HEK293 (cell line): Measurements from ENCODE around the gene MYO5C.

Experiments used
- MYNN ChIP-seq: fragments of 450-650 bp; formaldehyde crosslinking; IDR thresholded peaks from 2 replicates; pipeline ENCODE4 v1.5.1; 2016; ENCODE audit warnings: missing biosample characterization, missing genetic modification characterization, borderline replicate concordance
- YY1 ChIP-seq: fragments of 450-650 bp; formaldehyde crosslinking; IDR thresholded peaks from 2 replicates; pipeline ENCODE4 v1.5.1; 2018; ENCODE audit warnings: missing biosample characterization, missing genetic modification characterization
- ZBTB20 ChIP-seq: fragments of 450-650 bp; formaldehyde crosslinking; IDR thresholded peaks from 2 replicates; pipeline ENCODE4 v1.5.1; 2016; ENCODE audit warnings: missing biosample characterization, missing genetic modification characterization
- ZNF335 ChIP-seq: fragments of 450-650 bp; formaldehyde crosslinking; conservative IDR thresholded peaks from 2 replicates; pipeline ENCODE4 v1.5.1; 2016; ENCODE audit warnings: missing biosample characterization, missing genetic modification characterization
- ZNF558 ChIP-seq: fragments of 450-650 bp; formaldehyde crosslinking; IDR thresholded peaks from 2 replicates; pipeline ENCODE4 v1.5.1; 2016; ENCODE audit warnings: missing biosample characterization, missing genetic modification characterization
- ZXDB ChIP-seq: fragments of 450-650 bp; formaldehyde crosslinking; IDR thresholded peaks from 2 replicates; pipeline ENCODE4 v1.5.1; 2016; ENCODE audit warnings: missing biosample characterization, missing genetic modification characterization
- TF ChIP-seq, protein P1 (sequence below): fragments of 450-650 bp; formaldehyde crosslinking; IDR thresholded peaks from 2 replicates; pipeline ENCODE4 v1.5.1; 2016; ENCODE audit warnings: missing biosample characterization, missing genetic modification characterization
- TF ChIP-seq, protein P2 (sequence below): fragments of 450-650 bp; formaldehyde crosslinking; IDR thresholded peaks from 2 replicates; pipeline ENCODE4 v1.5.1; 2016; ENCODE audit warnings: missing biosample characterization, missing genetic modification characterization, low read depth
- TF ChIP-seq, protein P3 (sequence below): fragments of 450-650 bp; formaldehyde crosslinking; IDR thresholded peaks from 2 replicates; pipeline ENCODE4 v1.5.1; 2016; ENCODE audit warnings: missing biosample characterization, missing genetic modification characterization
- TF ChIP-seq, protein P4 (sequence below): fragments of 450-650 bp; formaldehyde crosslinking; optimal IDR thresholded peaks from 2 replicates; pipeline ENCODE3; 2016; ENCODE audit warnings: missing biosample characterization, mild to moderate bottlenecking, missing genetic modification characterization
- TF ChIP-seq, protein P5 (sequence below): fragments of 450-650 bp; formaldehyde crosslinking; IDR thresholded peaks from 2 replicates; pipeline ENCODE4 v1.5.1; 2017; ENCODE audit warnings: missing biosample characterization, missing genetic modification characterization

DNA sequence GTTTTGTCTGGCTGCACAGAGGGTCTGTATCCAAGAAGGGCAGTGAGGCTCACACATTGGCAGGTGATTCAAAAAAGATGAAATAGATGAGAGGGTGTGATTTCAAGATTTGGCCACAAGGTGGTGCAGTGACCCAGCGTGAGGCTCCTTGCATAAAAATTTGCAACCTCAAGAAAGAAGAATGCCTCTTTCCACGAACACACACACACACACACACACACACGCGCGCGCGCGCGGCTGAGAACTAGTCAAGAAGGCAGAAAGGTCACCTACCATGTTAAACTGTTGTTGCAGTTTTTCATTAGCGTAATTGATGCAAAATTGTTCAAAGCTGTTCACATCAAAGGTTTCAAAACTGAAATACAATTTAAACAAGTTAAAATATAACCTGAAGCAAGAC lies 39.2 kb downstream of the MYO5C start:
- TF ChIP-seq, protein P1, sequence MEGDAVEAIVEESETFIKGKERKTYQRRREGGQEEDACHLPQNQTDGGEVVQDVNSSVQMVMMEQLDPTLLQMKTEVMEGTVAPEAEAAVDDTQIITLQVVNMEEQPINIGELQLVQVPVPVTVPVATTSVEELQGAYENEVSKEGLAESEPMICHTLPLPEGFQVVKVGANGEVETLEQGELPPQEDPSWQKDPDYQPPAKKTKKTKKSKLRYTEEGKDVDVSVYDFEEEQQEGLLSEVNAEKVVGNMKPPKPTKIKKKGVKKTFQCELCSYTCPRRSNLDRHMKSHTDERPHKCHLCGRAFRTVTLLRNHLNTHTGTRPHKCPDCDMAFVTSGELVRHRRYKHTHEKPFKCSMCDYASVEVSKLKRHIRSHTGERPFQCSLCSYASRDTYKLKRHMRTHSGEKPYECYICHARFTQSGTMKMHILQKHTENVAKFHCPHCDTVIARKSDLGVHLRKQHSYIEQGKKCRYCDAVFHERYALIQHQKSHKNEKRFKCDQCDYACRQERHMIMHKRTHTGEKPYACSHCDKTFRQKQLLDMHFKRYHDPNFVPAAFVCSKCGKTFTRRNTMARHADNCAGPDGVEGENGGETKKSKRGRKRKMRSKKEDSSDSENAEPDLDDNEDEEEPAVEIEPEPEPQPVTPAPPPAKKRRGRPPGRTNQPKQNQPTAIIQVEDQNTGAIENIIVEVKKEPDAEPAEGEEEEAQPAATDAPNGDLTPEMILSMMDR (tag by site-specific recombination) = peak; percentile 23; the same call in 1 of the 2 replicates
- TF ChIP-seq, protein P2, sequence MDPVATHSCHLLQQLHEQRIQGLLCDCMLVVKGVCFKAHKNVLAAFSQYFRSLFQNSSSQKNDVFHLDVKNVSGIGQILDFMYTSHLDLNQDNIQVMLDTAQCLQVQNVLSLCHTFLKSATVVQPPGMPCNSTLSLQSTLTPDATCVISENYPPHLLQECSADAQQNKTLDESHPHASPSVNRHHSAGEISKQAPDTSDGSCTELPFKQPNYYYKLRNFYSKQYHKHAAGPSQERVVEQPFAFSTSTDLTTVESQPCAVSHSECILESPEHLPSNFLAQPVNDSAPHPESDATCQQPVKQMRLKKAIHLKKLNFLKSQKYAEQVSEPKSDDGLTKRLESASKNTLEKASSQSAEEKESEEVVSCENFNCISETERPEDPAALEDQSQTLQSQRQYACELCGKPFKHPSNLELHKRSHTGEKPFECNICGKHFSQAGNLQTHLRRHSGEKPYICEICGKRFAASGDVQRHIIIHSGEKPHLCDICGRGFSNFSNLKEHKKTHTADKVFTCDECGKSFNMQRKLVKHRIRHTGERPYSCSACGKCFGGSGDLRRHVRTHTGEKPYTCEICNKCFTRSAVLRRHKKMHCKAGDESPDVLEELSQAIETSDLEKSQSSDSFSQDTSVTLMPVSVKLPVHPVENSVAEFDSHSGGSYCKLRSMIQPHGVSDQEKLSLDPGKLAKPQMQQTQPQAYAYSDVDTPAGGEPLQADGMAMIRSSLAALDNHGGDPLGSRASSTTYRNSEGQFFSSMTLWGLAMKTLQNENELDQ (tag by site-specific recombination) = no peak
- TF ChIP-seq, protein P3, sequence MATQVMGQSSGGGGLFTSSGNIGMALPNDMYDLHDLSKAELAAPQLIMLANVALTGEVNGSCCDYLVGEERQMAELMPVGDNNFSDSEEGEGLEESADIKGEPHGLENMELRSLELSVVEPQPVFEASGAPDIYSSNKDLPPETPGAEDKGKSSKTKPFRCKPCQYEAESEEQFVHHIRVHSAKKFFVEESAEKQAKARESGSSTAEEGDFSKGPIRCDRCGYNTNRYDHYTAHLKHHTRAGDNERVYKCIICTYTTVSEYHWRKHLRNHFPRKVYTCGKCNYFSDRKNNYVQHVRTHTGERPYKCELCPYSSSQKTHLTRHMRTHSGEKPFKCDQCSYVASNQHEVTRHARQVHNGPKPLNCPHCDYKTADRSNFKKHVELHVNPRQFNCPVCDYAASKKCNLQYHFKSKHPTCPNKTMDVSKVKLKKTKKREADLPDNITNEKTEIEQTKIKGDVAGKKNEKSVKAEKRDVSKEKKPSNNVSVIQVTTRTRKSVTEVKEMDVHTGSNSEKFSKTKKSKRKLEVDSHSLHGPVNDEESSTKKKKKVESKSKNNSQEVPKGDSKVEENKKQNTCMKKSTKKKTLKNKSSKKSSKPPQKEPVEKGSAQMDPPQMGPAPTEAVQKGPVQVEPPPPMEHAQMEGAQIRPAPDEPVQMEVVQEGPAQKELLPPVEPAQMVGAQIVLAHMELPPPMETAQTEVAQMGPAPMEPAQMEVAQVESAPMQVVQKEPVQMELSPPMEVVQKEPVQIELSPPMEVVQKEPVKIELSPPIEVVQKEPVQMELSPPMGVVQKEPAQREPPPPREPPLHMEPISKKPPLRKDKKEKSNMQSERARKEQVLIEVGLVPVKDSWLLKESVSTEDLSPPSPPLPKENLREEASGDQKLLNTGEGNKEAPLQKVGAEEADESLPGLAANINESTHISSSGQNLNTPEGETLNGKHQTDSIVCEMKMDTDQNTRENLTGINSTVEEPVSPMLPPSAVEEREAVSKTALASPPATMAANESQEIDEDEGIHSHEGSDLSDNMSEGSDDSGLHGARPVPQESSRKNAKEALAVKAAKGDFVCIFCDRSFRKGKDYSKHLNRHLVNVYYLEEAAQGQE = no peak
- TF ChIP-seq YY1 (tag by site-specific recombination) = no peak
- no peak for TF ChIP-seq ZXDB (tag by site-specific recombination)
- TF ChIP-seq, protein P4, sequence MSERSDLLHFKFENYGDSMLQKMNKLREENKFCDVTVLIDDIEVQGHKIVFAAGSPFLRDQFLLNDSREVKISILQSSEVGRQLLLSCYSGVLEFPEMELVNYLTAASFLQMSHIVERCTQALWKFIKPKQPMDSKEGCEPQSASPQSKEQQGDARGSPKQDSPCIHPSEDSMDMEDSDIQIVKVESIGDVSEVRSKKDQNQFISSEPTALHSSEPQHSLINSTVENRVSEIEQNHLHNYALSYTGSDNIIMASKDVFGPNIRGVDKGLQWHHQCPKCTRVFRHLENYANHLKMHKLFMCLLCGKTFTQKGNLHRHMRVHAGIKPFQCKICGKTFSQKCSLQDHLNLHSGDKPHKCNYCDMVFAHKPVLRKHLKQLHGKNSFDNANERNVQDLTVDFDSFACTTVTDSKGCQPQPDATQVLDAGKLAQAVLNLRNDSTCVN (tag by site-specific recombination) = peak; percentile 56
- TF ChIP-seq ZNF335 = no peak
- no peak for TF ChIP-seq ZBTB20 (tag by site-specific recombination)
- TF ChIP-seq, protein P5, sequence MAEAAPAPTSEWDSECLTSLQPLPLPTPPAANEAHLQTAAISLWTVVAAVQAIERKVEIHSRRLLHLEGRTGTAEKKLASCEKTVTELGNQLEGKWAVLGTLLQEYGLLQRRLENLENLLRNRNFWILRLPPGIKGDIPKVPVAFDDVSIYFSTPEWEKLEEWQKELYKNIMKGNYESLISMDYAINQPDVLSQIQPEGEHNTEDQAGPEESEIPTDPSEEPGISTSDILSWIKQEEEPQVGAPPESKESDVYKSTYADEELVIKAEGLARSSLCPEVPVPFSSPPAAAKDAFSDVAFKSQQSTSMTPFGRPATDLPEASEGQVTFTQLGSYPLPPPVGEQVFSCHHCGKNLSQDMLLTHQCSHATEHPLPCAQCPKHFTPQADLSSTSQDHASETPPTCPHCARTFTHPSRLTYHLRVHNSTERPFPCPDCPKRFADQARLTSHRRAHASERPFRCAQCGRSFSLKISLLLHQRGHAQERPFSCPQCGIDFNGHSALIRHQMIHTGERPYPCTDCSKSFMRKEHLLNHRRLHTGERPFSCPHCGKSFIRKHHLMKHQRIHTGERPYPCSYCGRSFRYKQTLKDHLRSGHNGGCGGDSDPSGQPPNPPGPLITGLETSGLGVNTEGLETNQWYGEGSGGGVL (tag by site-specific recombination) = no peak
- TF ChIP-seq MYNN (tag by site-specific recombination) = no peak
- TF ChIP-seq ZNF558 (tag by site-specific recombination) = no peak
